GM18870 (cell line): ENCODE data around the gene THRB.
"Not testable (repeated sequence)": the region's sequence is repeated elsewhere in the genome, so short reads cannot be mapped to it uniquely, and the experiment has no call there.

Source experiments
- ATAC-seq: cut with Tn5 transposase; IDR thresholded peaks from one replicate; pipeline ENCODE4 v1.9.1; 2021; ENCODE audit warnings: moderate library complexity; ENCODE audit not compliant: unreplicated experiment

The THRB gene

DNA sequence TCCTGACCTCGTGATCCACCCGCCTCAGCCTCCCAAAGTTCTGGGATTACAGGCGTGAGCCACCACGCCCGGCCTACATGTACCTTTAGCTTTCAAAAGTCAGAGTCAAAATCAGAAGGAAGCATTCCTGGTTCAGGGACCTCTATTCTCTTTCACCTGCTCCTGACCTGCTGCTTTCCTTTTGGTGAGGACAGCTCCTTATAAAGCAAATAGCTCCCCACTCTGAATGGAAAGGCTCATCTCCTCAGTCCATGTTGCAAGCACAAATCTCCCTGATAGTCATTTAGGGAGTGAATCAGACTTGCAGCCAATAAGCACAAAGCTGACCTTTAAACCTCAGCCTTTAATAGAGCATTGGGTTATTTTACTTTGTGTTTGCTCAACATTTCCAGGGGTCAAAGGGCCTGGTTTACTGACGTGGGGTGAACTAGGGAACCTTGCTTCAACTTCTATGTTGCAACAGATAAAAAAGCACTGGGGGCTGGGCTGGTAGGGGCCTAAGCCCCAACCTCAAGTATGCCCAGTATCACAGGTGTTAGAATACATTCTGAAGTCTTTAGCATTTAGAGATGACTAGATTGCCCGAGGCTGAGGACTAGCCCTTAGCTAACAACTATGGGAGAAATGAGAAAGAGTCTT, 43.1 kb downstream of the THRB start:
- ATAC-seq = no peak

DNA sequence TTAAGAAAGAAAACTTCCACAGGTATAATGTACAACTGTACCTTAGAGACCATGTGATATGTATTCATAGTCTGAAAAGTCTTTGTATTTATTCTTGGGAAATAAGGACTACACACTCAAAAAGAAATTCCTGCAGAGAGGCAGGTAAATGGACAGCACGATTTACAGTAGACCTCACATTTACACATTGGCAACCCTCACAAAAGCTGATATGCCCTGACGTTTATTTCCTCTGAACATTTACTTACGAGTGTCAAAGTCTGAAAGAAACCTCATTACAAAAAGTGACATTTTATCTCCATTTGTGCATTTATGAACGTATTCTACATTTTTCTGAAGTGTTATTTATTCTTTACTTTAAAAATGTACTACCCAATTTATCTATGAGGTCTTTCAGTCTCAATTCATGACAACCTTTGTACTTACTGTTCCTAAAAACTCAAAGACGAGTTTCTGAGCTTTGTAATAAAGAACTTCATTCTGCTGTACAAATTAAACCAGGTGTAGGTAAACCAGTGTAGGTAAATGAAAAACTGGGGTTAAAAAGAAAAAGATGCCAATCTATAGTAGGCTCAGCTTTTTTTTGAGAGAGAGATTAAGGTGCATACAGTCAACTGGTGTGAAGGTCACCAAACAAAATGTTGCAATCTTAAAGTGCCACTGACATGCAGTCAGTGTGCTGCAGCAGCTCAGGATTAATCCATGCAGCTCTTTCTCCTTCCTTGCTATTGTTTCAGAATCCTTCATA, 44.3 kb downstream of the THRB start:
- no peak for ATAC-seq

GRCh38 chr3:24447836-24448235, 46.8 kb downstream of the THRB start:
- no peak for ATAC-seq

DNA sequence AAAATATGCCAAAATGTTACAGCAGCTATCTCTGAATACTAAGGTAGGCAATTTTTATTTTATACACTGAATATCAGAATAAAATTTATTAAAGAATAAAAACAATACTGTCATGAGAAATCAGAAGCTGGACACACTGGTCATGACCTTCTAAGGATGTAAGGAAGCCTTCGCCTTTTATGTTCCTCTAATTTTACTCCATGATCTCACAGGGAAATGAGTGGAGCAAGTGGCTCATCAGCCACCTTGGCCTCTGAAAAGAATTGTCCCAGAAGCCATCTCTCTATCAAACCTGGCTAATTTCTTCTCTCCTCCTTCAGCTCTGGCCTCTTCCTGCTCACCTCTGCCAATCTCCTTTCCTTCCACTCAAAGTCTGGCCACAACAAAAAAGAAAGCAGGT, 48.6 kb downstream of the THRB start:
- ATAC-seq = no peak

GRCh38 chr3:24443476-24443875, 51.2 kb downstream of the THRB start:
- no peak for ATAC-seq

DNA sequence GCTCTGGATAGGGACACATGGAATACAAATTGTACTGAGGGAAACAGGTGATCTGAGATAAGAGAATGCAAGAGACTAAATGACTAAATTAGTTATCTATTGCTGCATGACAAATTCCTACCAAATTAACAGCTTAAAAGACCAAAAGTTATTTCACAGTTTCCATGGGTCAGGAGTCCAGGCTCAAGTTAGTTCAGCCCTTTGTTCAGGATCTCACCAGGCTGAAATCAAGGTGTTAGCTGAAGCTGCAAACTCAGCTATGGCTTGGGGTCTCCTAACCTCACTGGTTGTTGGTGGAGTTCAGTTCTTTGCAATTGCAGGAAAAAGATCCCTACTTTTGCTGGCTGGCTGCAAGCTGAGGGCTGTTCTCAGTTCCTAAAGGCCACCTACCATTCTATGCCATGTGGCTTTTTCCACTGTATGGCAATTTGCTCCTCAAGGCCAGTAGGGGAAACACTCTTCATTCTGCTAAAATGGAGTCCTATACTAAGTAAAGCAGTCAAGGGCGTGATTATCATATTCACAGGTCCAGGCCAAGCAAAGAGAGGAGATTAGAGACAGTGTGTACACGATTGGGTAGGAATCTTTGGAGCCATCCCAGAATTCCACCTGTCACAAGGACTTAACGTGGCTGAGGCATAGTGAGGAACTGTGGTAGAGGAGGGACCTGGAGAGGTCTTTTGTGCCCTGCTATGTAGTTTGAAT, 53.7 kb downstream of the THRB start:
- no peak for ATAC-seq

DNA sequence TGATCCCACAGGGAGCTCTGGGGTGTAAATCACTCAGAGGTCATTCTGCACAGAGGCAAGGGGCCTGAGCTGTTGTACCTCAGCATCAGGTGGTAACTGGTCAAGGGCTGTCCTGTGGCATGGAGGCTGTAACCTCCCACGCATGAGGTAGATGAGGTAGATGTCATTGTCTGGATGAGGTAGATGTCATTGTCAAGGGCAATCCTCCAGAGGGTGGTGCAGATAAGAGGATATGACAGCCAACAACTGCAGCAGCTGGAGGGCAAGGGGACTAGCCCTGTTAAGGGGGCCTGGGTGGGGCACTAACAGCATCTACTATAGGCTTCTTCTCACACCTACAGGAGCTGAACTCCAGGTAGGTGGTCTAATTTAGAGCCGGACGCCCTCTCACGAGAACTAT, 55.6 kb downstream of the THRB start:
- ATAC-seq = no peak

DNA sequence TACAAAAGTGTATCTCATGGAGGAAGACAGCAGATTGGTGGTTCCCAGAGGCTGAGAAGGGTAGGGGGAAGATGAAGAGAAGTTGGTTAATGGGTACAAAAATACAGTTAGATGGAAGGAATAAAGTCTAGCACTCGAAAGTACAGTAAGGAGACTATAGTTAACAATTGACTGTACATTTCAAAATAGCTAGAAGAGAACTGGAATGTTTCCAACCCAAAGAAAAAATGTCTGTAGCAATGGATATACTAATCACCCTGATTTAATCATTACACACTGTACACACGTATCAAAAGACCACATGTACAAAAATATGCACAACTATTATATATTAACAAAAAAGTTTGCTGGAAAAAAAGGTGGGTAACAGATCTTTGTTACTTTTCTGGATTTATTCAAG, 57.3 kb downstream of the THRB start:
- ATAC-seq = no peak

DNA sequence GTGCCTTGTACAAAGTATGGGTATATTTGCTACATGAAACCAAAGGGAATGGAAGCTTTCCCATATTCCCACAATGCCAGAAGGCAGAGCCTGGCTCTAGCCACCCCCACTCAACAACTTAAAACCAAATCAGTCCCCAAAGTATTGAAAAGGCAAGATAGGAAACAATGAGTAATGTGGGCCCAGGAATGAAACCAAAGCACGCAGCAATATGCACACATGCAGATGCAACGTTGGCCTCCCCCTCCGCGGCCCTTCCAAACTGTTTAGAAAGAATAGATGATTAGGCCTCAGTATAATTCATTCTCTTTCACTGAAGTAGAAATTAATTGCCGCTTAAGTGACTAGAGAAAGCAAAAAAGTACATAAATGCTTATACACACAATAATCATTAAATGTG, 59.1 kb downstream of the THRB start:
- ATAC-seq = no peak

DNA sequence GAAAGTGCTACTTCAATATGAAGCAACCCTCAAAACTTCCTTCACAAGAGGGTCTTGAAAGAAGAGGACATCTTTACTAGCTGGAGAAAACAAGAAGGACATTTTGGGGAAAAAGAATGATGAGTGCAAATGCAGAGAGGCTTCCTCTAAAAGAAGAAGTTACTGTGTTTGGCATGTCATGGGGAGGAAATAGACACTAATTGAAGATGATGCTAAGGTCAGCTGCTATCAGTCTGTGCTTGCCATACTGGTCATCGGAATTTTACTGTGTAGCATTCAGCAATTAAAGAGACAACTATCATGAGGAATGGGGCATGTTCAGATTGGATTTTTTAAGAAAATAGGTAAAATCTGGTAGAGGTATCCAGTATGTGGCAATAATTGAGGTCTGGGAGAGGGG, 60.0 kb downstream of the THRB start:
- no peak for ATAC-seq

DNA sequence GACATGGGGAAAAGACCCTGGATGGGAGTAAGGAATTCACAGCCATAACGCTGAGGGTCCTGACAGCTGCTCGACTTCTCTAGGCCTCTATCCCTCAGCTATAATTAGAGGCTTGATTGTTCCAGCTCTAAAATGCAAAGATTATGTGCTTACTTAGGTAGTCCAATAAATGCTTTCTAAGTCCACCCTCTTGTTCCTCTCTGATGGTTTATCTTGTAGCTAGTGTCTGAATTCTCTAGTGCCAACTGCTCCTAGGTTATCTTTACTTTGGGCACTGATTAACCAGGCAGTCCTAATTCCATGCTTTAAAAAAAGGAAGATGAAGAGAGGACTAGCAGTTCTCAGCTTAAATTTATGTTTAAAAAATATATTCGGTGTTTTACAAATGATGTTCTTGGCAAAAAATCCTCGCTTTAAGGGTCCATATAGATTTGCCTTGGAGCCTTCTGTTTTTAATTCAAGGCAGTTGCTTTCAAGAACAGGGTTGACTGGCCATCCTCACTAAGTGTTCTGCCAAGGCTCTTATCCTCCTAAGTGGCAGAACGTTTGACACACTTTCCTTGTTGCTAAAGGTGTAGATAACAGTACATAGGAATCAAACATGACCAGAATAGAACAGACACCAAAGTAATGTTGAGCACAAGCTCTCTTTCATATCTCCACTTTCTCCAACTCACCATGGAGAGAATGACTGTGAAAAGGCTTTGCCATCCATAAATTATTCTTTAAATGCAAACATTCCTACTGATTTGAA, 60.6 kb downstream of the THRB start:
- ATAC-seq = no peak

- ATAC-seq = no peak
These were observed 61.7 kb downstream of the THRB start for GRCh38 chr3:24432989-24433388.

DNA sequence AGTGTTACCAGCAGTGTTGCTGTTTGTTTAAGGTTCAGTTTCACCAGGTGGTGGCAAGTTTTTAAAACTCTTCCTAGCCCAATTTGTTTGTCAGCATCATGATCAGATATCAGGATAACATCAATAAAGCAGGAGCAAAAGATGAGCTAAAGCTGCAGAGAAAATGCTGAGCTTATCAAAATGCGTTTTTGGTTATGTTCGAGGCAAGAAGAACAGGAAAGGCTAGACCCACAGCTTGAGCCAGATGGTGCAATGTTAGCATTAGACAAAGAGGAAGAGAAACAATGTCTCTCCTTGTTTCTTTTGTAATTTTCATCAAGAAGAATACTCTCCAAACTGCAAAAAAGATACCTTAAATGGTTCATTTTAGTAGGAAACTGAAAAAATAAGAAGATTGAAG, 66.2 kb downstream of the THRB start:
- no peak for ATAC-seq

GRCh38 chr3:24426896-24427295, 67.8 kb downstream of the THRB start:
- no peak for ATAC-seq

- ATAC-seq = not testable (repeated sequence)
These were observed 73.8 kb downstream of the THRB start for GRCh38 chr3:24420829-24421228.

DNA sequence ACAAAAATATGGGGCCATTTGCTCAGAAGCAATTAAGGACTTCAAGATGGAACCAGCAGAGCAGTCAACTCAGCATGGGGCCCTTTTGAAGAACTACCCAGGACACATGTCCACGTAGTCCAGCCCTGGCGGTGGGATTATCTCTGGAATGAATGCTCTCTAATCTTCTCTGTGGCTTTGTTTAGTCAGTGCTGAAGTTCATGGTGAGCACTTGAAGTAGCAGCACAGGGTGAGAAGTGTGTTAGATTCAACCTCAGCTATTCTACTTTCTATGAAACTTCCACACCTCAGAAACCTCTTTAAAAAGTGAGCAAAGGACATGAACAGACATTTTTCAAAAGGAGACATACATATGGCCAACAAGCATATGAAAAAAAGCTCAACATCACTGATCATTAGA, 74.4 kb downstream of the THRB start:
- no peak for ATAC-seq

- ATAC-seq = no peak
These were observed 75.4 kb downstream of the THRB start for GRCh38 chr3:24419067-24419791.

GRCh38 chr3:24417730-24418129, 76.9 kb downstream of the THRB start:
- ATAC-seq = no peak

DNA sequence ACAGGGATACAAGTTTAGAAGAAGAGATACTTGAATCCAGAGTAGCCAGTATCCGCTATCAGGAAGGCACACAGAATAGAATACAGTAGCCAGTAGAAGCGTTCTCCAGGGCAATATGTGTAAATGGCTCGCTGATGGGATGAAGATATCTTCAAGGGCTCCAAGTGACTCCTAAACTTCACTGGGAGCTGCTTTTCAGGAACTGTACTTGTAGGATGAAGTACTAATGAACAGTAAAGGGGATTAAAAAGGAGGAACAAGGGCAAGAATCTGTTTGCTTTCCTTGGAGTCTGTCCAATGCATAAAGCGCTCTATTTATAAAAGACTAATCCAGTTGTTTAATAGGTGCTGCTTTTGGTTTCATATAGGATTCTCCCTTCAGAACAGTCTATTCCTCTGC, 78.4 kb downstream of the THRB start:
- no peak for ATAC-seq

- no peak for ATAC-seq
These were observed 78.8 kb downstream of the THRB start for GRCh38 chr3:24415824-24416223.

DNA sequence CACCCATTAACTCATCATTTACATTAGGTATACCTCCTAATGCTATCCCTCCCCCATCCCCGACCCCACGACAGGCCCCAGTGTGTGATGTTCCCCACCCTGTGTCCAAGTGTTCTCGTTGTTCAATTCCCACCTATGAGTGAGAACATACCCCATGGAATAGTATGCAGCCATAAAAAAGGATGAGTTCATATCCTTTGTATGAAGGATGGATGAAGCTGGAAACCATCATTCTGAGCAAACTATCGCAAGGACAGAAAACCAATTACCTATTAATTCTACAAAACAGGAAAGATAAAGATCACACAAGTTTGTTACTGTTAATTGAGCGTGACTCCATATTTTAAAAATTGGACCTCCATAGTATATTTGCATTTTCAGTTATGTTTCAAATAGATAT, 81.0 kb downstream of the THRB start:
- not testable (repeated sequence) for ATAC-seq
